Kidney epithelial cell (primary cell): ENCODE data around the gene AKR1C2. TPM values are rescaled to one million over a fixed set of nuclear protein-coding genes. Genes with fewer than 3 reads are reported as not detected.

Experiments
- DNase-seq: peaks from one replicate; pipeline ENCODE4 v3.0.0-alpha.2; 2010; ENCODE audit warnings: low read depth
- H3K27me3 ChIP-seq: 2 replicates; pipeline ENCODE4 v1.6.0; 2011; ENCODE audit warnings: low read length; ENCODE audit not compliant: control insufficient read depth, insufficient read depth
- H3K36me3 ChIP-seq: 2 replicates; pipeline ENCODE4 v1.5.1; 2011; ENCODE audit warnings: low read length; ENCODE audit not compliant: control insufficient read depth, insufficient read depth
- H3K4me3 ChIP-seq: 2 replicates; pipeline ENCODE4 v1.5.1; 2011; ENCODE audit warnings: low read depth, mild to moderate bottlenecking, control low read depth, low read length
- total RNA-seq: library from RNA; depleted of rRNA; stranded (reverse); fragments of >200 nt; gene quantifications from 2 replicates; pipeline ENCODE4 v1.2.3, GENCODE V29; 2015
- TF ChIP-seq, protein P1 (sequence below): IDR thresholded peaks from 2 replicates; pipeline ENCODE4 v1.5.1; 2011; ENCODE audit warnings: mild to moderate bottlenecking, moderate library complexity, low read length, control low read depth, inconsistent platforms; ENCODE audit not compliant: insufficient read depth, poor library complexity, severe bottlenecking

The AKR1C2 gene
- total RNA-seq, 1 donor from 2014 or later = 2.0 TPM

DNA sequence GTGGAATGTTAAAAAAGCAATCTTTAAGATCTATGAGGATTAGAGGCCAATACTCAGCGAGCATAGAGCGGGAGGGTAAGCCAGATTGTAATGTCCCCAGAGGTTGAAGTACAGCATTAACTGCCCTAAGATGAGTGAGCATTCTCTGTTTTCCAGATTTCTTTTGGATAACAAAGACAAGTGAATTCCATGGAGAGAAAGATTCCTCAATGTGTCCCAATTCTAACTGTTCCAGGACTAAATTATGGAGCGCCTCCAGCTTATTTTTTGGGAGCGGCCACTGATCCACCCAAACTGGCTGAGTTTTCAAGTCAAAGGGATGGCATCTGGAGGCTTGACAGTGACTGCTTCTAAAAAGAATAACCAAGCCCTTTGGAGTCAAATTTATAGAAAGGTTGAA lies 39.3 kb upstream of the AKR1C2 start:
- no peaks in the 10 kb centered on the region for H3K36me3 ChIP-seq
- no peak for DNase-seq
- TF ChIP-seq, protein P1, sequence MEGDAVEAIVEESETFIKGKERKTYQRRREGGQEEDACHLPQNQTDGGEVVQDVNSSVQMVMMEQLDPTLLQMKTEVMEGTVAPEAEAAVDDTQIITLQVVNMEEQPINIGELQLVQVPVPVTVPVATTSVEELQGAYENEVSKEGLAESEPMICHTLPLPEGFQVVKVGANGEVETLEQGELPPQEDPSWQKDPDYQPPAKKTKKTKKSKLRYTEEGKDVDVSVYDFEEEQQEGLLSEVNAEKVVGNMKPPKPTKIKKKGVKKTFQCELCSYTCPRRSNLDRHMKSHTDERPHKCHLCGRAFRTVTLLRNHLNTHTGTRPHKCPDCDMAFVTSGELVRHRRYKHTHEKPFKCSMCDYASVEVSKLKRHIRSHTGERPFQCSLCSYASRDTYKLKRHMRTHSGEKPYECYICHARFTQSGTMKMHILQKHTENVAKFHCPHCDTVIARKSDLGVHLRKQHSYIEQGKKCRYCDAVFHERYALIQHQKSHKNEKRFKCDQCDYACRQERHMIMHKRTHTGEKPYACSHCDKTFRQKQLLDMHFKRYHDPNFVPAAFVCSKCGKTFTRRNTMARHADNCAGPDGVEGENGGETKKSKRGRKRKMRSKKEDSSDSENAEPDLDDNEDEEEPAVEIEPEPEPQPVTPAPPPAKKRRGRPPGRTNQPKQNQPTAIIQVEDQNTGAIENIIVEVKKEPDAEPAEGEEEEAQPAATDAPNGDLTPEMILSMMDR = no peak
- H3K4me3 ChIP-seq = no peak overlapping the region
- H3K27me3 ChIP-seq = no peaks in the 10 kb centered on the region

DNA sequence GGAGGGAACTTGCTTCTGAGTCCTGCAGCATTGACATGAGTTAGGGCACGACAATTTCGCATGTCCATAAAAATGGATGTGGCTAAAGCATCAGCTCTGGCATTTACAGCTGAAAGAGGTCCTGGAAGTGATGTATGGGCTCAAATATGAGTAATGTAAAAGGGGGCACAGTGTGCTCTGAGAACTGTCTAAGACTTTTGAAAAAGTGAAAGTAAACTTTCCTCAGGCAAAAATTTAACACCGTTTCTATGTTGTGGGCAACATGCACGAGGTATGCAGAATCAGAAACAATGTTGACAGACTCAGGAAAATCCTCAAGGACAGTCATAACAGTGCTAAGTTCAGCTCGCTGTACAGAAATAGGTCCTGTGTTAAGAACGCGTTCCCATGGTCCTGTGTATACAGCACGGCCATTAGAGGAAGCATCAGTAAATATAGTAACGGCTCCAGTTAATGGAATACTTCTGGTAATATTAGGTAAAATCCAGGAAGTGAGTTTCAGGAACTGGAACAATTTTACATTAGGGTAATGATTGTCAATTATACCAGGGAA lies 37.9 kb upstream of the AKR1C2 start:
- no peaks in the 10 kb centered on the region for H3K27me3 ChIP-seq
- H3K4me3 ChIP-seq = no peak overlapping the region
- DNase-seq = no peak
- TF ChIP-seq, protein P1 = no peak
- H3K36me3 ChIP-seq = no peaks in the 10 kb centered on the region

DNA sequence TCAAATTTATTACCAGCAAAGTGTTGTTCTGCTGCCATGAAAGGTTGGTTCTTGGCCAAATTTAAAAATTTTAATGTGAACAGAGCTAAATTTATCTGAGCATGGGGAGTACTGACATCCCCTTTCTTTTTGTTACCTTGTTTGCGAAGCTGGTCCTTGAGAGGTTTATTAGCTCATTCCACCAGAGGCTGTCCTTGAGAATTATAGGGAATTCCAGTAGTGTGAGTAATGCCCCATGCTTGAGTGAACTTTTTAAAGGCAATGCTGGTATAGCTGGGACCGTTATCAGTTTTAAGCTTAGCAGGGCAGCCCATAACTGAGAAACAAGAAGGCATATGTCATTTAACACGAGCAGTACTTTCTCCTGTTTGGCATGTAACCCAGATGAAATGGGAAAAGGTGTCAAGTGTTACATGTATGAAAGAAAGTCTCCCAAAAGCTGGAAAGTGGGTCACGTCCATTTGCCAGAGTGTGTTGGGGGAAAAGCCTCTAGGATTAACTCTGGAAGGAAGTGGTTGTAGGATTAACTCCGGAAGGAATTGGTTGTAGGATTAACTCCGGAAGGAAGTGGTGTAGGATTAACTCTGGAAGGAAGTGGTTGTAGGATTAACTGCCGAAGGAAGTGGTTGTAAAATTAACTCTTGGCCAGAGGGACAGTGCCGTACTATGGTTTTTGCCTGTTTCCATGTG lies 37.3 kb upstream of the AKR1C2 start:
- peak; percentile 48 for DNase-seq
- Histone ChIP-seq H3K4me3 (no peak overlapping the region), H3K27me3 (no peaks in the 10 kb centered on the region), H3K36me3 (no peaks in the 10 kb centered on the region)
- TF ChIP-seq, protein P1 = no peak

DNA sequence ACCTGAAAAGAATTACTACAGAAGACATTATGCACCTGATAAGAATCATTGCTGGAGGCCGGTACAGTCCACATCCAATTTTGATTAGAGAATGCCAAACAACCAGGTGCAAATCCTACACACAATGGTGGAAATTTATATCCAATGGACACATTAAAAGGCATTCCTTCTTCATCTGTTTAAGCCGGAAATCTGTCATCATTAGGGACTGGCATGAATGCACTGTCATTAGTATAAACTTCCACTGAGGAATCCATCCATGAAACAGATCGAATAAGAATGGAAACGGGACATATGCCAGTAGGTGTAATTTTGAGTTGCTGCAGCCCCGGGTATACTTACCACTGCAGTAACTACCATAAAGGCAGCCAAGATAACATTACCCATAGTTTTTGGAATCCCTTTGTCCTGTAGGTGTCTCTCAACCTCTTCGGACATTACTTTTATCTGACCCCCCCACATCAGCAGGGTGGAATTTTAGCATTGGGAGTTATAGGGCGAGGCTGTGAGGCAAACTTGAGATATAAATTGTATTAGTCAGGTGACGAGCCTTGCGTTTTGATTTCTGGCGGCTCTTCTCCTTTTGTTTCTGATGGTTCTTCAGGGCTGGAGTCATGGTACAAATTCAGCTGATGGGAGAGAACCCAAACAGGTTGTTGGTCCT lies 36.5 kb upstream of the AKR1C2 start:
- no peak for DNase-seq
- Histone ChIP-seq H3K4me3 (no peak overlapping the region), H3K36me3 (no peaks in the 10 kb centered on the region), H3K27me3 (no peaks in the 10 kb centered on the region)
- TF ChIP-seq, protein P1 = no peak

DNA sequence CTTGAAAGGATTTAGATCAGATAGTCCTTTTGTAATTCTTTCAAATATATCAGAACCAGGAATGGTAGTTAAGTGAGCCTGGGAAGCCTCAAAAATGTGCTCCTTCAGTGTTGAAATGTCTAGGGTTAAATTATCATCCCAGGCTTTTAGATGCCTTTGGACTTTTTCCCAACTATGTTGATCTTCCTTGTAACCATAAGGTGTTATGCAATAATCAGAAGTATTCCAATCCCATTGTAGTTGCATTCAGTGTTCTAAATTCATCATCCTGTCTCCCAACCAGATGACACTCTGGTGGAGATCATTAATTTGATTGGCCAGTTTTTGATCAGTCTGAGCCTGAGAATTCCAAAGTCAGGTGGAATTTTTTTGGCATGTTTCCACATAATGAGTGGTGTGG lies 35.1 kb upstream of the AKR1C2 start:
- Histone ChIP-seq H3K36me3 (no peaks in the 10 kb centered on the region), H3K27me3 (no peaks in the 10 kb centered on the region), H3K4me3 (no peak overlapping the region)
- TF ChIP-seq, protein P1 = no peak
- DNase-seq = no peak
